GM21825 (cell line): ENCODE measurements around the gene NACC1.

Experiments
- ATAC-seq: cut with Tn5 transposase; IDR thresholded peaks from one replicate; pipeline ENCODE4 v1.9.1; 2021; ENCODE audit warnings: mild to moderate bottlenecking, moderate library complexity; ENCODE audit not compliant: unreplicated experiment

The NACC1 gene

GRCh38 chr19:13099073-13099999 lies 18.7 kb upstream of the NACC1 start:
- no peak for ATAC-seq

- no peak for ATAC-seq
These were observed 18.0 kb upstream of the NACC1 start for GRCh38 chr19:13100031-13100588.

- no peak for ATAC-seq
These were observed 17.0 kb upstream of the NACC1 start for GRCh38 chr19:13100841-13101589.

- ATAC-seq = no peak
These were observed 16.3 kb upstream of the NACC1 start for GRCh38 chr19:13101590-13102415.

- no peak for ATAC-seq
These were observed 15.7 kb upstream of the NACC1 start for GRCh38 chr19:13102416-13102665.

GRCh38 chr19:13102666-13103580 lies 15.1 kb upstream of the NACC1 start, which contains the start of gene LYL1:
LYL1 (minus strand) TSS chr19:13102858; CDS start chr19:13101171, 1,687 bp downstream.
- peak; percentile 31 for ATAC-seq

GRCh38 chr19:13103581-13104359 lies 14.3 kb upstream of the NACC1 start:
- no peak for ATAC-seq

- no peak for ATAC-seq
These were observed 13.7 kb upstream of the NACC1 start for GRCh38 chr19:13104360-13104847.

GRCh38 chr19:13104848-13105711 lies 13.0 kb upstream of the NACC1 start:
- ATAC-seq = no peak

- no peak for ATAC-seq
These were observed 8.5 kb upstream of the NACC1 start for GRCh38 chr19:13109361-13110098.

GRCh38 chr19:13110099-13110610 lies 7.9 kb upstream of the NACC1 start:
- no peak for ATAC-seq

- ATAC-seq = no peak
These were observed 5.5 kb upstream of the NACC1 start for GRCh38 chr19:13112555-13112954.

GRCh38 chr19:13115936-13116281 lies 2.2 kb upstream of the NACC1 start:
- ATAC-seq = no peak

- peak; percentile 38 for ATAC-seq
These were observed 1.5 kb upstream of the NACC1 start, which contains the start of gene TRMT1 for GRCh38 chr19:13116282-13117175. TRMT1 (minus strand) TSS chr19:13116740; CDS start chr19:13116399, 341 bp downstream.

GRCh38 chr19:13117176-13117771 lies 790 bp upstream of the NACC1 start:
- peak; percentile 1 for ATAC-seq
